Measurements from ENCODE around the gene RNF215.
"Not testable (repeated sequence)": the region's sequence is repeated elsewhere in the genome, so short reads cannot be mapped to it uniquely, and the experiment has no call there.

Gene RNF215

DNA sequence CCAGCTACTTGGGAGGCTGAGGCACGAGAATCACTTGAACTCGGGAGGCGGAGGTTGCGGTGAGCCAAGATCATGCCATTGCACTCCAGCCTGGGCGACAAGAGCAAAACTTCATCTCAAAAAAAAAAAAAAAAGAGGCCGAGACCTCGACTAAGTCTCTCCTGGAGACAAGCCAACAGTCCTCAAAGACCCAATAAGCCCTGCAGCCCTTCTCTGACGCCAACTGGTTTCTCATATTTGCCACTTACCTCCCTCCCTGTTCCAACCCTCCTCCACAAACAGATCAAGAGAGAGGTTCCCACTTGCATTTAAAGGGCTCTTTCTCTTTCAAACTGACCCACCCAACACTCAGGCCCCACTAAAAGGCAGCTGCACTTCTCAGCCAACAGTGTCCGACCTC is 48.9 kb downstream of the RNF215 start:
- peak overlapping the region in 1 of 2 donors; percentile 37 for H3K27ac Mint-ChIP-seq
- DNase-seq, H3K27me3 Mint-ChIP-seq, ATAC-seq, H3K4me3 Mint-ChIP-seq, H3K9me3 Mint-ChIP-seq: not testable (repeated sequence)
- H3K4me1 Mint-ChIP-seq = peaks cover 30% of the 10 kb centered on the region

DNA sequence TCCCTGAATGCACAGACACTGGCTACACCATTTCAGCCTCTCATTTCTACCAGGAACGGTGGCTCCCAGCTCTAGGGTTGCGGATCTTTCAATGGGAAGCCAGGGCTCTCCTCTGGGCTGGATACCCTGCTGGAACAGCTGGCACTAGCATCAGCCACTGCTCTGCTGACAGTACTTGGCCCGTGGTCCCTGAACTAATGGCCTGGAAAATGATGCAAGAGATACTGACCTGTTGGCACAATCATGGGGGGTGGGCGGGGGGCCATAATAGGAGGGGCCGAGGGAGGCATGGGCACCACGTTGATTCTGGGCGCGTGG is 49.8 kb downstream of the RNF215 start:
- Mint-ChIP-seq H3K27ac (peak overlapping the region; percentile 28 to 33), H3K4me1 (peaks cover 38% of the 10 kb centered on the region), H3K4me3 (no peak overlapping the region), H3K9me3 (no peaks in the 10 kb centered on the region), H3K27me3 (no peaks in the 10 kb centered on the region)
- DNase-seq = no peak
- ATAC-seq = no peak

DNA sequence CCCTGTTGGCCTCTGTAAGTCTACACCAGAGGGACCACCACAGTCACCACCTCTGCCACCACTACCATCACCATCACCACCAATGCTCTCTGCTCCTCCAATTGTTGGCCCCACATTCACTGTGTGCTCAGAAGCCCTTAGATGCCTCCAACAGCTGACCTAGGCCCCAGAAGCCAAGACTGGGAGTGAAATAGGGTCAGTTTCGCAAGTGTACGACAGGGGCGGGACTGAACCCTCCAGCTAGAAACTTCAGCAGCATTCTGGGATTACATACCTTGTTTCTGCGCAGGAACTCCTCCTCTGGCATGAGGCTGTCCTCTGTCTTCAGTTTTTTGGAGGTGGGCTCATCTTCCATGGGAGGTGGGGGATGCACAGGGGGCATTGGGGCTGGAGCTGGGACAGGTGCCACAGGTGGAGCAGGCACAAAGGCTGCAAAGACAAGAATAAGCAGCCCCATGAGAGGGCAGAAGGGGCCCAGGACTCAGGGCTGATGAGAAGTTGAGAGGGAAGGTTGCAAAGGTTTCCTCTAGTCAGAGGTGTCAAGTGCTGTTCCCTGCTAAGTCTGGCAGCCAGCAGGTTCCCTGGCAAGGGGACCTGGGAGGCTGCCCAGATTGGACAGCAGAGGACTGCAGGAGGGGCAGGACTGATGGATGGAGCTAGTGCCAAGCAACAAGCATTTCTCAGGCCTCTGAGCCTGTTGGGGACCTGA is 50.3 kb downstream of the RNF215 start:
- Mint-ChIP-seq H3K4me1 (peaks cover 41% of the 10 kb centered on the region), H3K9me3 (no peaks in the 10 kb centered on the region), H3K27me3 (no peaks in the 10 kb centered on the region), H3K4me3 (no peak overlapping the region), H3K27ac (peak overlapping the region in 1 of 2 donors; percentile 47)
- no peak for DNase-seq
- ATAC-seq = no peak

DNA sequence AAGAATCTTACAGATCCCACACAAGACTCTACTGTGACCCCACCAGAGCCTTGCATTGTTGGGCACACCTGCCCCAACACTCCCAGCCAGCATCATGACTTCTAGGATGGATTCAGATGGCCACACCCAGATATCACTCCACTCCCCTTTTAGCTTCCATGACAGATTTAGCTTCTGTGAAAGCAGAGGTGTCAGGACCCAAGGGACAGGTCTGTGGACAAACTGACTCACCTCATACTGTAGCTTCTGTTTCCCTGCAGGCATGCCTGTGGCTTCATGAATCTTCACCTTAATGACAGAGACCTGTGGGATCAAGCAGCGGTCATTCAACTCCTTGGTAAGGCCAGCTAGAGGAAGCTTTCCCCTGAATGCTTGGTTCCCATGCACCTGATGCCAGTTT is 52.0 kb downstream of the RNF215 start:
- Mint-ChIP-seq H3K4me3 (no peak overlapping the region), H3K9me3 (no peaks in the 10 kb centered on the region), H3K27ac (peak overlapping the region in 1 of 2 donors; percentile 80), H3K4me1 (peaks cover 41% of the 10 kb centered on the region), H3K27me3 (no peaks in the 10 kb centered on the region)
- DNase-seq (no peak), ATAC-seq (peak; percentile 30)

DNA sequence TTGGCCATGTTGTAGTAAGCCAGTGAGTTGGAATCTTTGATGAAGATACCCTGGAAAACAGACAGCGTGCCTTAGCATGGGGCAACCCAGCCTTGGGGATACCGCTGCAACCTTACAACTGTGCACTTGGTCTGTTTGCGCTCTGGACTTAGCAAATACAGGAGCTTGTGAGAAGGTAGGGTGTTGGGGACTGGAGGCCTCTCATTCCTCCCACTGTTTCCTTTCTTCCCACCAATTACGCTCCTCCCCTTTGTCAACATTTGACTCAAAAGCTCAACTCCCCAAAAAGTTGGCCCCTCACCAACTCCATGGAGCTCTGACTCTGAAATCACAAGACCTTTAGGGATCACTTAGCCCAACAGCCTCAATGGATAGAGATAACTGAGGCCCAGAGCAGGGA is 52.6 kb downstream of the RNF215 start:
- DNase-seq (no peak), ATAC-seq (no peak)
- Mint-ChIP-seq H3K4me3 (no peak overlapping the region), H3K4me1 (peaks cover 41% of the 10 kb centered on the region), H3K9me3 (no peaks in the 10 kb centered on the region), H3K27me3 (no peaks in the 10 kb centered on the region), H3K27ac (peak overlapping the region in 1 of 2 donors; percentile 78)

DNA sequence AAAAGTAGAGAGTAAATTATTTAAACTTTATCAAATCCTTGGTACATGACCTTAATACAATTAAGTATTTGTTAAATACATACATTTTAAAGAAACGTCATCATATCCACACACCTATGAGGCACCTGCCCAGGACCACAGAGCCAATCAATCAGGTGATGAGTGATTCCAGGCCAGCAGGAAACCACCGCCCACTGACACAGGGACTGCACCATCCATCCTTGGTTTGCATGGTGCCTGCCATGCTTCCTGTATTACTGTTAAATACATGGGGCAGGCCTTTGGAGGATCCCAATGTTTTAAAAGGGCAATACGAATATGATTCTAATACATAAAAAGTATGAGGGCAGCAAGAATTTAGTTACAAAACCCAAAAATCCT is 53.5 kb downstream of the RNF215 start:
- Mint-ChIP-seq H3K4me1 (peaks cover 41% of the 10 kb centered on the region), H3K27me3 (no peaks in the 10 kb centered on the region), H3K4me3 (no peak overlapping the region), H3K27ac (no peak overlapping the region), H3K9me3 (no peaks in the 10 kb centered on the region)
- DNase-seq (no peak), ATAC-seq (peak; percentile 72)

DNA sequence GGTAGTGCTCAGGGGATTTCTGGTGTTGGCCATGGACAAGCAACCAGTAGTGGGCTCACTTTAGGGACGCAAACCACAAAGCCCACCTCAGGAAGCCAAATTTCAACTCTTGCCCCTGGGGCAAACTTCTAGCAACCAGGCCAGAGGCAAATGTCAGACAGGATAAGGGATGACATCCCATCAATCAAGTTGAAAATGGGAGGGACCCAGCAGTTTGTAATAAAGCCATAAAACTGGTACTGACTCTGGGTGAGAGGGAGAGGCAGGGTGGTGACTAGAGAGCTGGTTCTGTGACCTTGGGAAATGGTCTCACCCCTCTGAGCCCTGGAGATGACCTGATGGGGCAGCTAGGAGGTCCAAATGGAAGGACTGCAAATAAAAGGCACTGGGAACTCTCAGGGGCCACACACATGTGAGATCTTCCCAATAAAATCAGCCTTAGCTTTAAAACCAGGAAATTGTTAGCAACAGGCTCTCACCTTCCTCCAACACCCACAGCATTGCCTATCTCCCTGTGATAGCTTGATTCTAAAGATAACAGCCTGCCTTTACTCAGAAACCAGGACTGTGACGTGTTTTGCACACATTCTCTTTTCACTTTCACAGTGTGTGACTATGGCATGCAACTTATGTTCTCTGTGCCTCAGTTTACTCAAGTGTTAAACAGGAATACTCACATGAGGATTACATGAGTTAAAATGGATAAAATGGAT is 54.1 kb downstream of the RNF215 start:
- H3K27me3 Mint-ChIP-seq = no peaks in the 10 kb centered on the region
- H3K9me3 Mint-ChIP-seq = no peaks in the 10 kb centered on the region
- DNase-seq = no peak
- ATAC-seq = no peak
- H3K4me3 Mint-ChIP-seq = no peak overlapping the region
- peaks cover 45% of the 10 kb centered on the region for H3K4me1 Mint-ChIP-seq
- no peak overlapping the region for H3K27ac Mint-ChIP-seq

DNA sequence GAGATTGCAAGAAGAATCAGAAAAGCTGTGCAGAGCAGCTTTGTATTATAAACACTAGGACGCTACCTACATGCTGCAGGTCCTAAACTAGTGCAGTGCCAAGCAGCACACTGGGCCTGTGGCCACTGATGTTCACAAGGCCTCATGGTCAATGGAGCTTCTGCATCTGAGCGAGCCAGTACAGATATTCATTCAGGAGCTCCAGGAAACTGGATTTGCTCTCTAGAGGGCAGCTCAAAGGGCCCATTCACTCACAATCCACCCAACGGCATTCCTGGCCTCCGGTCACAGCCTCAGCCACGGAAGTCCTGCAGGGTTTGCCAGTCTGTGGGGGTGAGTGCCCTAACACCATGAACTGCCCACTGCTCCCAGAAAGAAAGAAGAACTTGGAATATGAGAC is 54.7 kb downstream of the RNF215 start:
- DNase-seq = no peak
- ATAC-seq = no peak
- no peaks in the 10 kb centered on the region for H3K27me3 Mint-ChIP-seq
- H3K4me3 Mint-ChIP-seq = no peak overlapping the region
- H3K4me1 Mint-ChIP-seq = peaks cover 51% of the 10 kb centered on the region
- no peaks in the 10 kb centered on the region for H3K9me3 Mint-ChIP-seq
- H3K27ac Mint-ChIP-seq = no peak overlapping the region
